ENCODE data around the gene MAPK8.

The MAPK8 gene

DNA sequence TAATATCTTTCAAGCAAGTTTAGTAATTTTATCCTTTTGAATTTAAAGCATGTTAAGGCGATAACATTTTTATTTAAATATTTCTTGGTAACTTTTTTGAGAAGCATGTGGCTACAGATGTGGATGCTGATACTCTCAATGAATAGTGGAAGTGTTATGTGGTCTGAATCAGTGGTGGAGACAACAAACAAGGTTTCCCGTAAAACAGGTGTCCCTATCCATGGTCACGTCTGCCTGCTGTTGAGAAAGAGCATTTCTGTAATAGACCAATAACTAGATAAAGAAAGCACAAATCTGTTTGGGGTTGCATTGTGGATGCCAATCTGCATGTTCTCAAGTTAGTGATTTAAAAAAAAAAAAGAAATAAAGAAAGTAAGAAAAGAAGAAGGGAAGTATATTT is 13.9 kb upstream of the MAPK8 start:
- no peak for FAIRE-seq

DNA sequence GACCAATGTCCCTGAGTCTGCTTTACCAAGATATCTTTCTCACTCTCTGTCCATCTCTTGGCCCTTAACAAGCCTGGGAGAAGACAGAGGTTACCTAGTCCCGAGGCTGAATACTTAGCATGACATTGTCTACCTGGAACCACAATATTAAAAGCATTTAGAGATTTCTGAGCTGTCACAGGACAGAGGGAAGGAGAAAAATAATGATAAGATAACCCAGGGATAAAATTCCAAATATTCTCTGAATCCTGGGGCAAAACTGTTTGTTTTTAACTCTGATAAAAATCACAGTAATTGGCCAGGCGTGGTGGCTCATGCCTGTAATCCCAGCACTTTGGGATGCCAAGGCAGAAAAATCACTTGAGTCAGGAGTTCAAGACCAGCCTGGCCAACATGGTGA is 12.0 kb upstream of the MAPK8 start:
- no peak for FAIRE-seq

DNA sequence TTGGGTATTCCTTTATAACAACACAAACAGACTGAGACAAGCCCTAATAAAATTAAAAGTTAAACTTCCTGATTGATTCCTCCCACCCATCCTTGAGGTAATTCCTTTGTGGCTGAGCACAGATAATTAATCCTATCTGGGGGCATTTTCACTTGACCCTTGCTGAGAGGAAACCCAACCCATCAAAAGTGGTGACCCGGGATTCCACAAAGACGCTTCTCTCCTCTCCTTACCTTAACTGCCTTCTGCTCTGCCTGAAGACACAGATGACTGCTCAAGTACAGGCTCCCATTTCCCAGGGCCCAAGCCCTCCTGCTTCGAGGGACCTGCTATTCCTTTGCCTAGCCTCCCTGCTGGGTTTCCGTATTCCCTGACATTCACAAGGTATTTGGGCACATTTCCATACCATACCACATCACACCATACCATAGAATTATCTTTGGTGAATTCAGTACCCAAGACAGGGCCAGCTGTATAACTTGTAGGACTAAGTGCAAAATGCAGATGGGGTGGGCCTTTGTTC is 9.8 kb upstream of the MAPK8 start:
- FAIRE-seq: no peak

DNA sequence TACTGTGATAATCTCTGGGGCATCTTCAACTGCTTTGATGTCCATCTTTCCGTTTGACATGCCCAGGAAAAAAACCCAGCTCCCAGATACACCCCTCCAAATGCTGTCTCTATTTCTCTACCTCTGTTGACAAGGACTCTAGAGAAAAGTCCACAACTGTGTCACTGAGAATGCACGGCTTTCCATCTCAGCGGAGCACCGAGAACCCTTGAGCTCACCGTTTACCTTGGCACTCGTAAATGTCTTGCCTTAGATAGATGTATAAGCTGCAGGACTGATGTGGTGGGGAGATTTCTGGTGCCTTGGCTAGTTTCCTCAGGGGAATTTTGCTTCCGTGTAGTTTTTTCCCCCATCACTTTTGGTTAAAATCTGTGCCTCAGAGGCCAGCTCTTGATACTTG is 7.4 kb upstream of the MAPK8 start:
- FAIRE-seq: no peak

DNA sequence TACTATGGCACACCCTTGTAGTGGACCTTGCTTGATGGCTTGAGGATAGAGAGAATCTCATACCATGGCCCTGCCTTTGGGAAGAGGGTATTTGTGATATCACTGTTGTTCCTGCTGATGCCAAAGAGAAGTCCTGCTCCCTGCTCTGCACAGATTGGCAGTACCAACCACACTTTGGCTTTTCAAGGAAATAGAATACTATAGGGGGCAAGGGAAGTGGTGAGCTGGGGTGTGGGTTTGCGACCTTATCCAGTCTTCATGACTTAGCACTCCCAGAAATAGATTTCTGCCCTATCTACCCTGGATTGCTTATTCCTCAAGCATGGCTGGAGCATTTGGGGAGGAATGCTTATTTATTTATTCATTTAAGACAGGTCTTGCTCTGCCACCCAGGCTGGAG is 6.8 kb upstream of the MAPK8 start:
- FAIRE-seq: no peak

DNA sequence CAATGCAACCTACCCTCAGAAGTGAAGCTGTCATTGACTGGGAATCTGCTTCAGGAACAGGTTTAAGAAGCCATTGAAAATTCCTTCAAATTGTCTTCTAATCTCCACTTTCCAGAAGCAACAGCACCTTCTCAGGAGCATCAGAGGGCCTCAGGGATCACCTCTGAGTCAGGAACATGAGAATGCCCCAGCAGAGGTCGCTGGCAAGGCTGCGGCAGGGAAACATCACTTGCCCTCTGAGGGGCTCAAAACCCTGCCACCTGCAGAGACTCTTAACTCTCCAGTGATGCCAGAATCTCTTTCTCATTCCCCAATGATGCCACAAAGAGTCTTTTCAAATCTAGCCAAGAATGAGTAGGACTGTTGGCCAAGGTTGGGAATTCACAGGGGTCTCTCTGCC is 5.9 kb upstream of the MAPK8 start:
- FAIRE-seq: no peak

DNA sequence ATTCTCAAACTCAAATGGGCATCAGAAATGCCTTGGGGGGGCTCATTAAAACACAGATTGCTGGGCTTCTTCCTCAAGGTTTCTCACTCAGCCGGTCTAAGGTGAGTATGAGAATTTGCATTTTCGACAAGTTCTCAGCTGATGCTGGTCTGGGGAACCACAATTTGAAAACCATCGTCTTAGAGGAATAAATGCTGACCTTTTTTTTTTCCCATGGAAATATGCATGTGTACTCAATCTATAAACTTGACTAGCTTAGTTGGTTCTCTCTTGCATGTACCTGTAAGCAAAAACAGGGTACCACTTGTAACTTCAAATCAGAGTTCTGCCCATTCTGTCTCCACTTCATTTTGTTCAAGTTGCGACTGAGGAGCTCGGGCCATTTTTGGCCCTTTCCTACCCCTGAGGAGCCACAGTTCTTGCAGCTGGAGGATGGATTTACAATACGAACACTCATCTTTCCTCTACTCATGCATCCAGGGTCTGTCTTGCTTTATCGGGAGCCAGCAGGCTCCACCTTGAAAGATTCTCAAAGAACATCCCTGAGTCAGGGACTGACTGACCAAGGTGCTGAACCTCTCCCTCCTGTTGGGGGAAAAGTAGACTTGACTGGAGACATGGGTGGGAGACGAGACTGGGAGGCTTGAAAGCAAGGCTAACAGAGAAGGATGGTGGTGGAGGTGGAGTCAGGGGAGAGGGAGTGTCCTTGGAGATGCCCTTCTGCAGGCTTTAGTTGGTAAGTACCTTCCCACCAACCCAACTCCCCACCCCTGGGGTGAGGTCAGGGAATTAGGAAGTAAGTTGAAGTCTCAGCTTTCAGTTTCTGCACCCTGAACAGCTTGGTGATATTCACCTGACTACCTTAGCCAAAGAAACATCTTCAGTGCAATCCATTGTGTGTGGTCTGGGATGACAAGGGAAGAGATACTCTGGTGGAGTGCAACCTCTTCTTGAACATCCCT is 3.7 kb upstream of the MAPK8 start:
- FAIRE-seq: no peak

DNA sequence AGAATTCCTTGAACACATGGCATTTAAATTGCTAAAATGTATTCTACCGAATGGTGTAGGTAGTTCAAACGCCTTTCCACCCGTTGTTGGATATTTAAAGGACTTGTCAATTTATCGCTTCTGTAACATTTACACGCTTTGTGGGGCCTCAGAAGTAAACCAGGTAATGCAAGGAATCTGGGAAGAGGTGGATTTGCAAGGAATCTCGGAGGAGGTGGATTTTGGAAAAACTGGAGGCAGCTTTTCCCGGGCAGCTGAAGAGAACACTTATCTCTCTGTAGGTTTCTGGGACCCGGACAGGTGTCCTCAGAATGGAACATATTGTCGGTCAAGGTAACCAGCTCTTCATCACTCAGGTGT is 592 bp upstream of the MAPK8 start:
- FAIRE-seq: no peak

DNA sequence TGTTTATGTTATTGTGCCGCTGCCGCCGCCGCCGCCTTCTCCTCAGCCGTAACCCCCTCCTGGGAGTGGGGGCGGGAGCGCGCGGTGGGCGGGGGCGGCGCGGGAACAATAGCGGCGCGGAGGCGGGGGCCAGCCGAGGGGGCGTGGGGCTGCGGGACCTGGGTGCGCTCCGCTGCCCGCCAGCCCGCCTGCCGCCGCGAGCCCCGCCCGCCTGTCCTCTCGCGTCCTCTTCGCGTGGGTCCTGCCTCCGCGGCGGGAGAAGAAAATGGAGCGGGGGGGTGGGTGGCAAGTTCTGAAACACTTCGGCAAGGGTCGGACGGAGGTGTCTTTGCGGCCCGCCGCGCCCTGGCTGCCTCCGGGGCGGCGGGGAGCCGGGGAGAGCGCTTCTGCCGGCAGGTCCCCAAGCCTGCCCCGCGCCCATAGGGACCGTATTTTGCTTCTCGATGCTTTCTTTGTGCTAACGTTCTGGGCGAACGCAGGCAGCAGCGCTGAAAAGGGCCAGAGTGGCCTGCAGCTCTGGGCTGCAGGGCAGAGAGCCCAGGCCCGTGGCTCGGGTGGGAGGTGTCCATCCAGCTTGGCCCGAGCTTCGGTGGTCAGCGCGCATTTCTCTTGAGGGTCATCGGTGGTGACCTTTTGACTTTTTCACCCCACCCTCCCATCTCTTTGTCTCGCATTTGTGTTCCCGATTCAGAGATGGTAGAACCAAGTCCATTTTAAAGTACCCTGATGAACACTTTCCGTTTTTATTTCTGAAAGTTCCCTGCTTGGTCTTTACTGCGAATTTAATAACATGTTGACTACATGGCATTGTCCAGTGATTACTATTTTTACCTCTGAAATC is 613 bp downstream of the MAPK8 start:
- FAIRE-seq: no peak

DNA sequence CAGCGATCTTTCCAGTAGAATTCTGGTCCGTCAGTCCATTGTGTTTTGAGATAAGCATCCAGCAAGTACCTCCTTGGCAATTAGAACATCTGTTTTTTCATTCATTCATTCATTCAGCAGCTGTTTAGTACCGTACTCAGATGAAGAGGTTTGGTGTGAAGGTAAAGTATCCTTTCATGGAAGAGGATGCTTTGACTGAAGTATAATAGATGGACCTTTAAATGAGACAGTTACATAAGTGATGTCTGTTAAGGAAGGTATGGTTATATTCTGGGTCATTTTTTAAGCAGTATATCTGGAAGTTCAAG is 1.2 kb downstream of the MAPK8 start:
- no peak for FAIRE-seq

DNA sequence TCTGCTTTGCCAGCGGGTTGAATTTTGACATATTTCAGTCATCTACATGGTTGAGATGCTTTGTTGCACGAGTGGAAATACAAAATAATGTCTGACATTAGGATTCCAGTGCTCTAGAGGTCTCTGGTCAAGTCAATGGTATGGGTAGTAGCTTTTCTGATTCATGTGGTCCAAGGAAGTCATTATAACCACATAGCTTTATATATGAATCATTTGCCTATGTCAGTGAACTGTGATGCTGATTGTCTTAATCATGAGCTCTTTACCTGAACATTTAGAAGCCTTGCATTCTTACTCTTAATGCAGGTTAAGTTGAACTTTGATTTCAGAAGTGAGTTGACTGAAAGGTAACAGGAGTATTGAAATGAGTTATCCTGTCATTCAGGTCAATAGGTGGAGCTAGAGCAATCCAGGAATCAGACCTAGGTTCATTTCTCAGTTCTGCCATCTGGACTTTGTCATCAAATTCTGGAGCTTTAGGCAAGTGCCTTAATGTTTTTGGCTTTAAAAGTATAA is 3.3 kb downstream of the MAPK8 start:
- no peak for FAIRE-seq

DNA sequence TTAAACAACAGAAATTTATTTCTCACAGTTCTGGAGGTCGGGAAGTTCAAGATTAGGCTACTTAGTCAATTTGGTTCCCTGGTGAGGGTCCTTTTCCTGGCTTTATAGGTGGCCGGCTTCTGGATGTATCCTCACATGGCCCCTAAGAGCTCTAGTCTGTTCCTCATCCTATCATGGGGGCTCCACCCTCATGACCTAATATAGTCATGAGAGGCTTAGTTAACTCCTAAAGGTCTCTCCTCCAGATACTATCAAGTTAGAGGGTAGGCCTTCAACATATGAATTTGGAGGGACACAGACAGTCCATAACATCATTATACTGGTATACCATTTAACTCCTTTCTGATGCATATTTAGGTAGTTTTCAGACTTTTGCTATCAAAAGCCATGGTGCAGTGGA is 7.6 kb downstream of the MAPK8 start:
- no peak for FAIRE-seq

DNA sequence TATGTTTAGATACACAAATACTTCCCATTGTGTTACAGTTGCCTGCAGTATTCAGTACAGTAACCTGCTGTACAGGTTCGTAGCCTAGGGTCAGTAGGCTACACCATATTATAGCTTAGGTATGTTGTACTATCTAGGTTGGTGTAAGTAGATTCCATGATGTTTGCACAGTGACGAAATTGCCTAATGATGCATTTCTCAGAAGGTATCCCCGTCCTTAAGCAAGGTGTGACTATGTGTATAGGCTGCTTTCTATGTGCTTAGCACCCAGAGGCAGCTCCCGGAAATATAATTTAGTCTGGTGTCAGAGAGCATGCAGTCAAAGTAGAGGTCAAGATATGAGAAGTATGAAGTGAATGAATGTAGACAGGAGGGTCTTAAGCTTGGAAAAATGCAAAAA is 9.8 kb downstream of the MAPK8 start:
- no peak for FAIRE-seq

DNA sequence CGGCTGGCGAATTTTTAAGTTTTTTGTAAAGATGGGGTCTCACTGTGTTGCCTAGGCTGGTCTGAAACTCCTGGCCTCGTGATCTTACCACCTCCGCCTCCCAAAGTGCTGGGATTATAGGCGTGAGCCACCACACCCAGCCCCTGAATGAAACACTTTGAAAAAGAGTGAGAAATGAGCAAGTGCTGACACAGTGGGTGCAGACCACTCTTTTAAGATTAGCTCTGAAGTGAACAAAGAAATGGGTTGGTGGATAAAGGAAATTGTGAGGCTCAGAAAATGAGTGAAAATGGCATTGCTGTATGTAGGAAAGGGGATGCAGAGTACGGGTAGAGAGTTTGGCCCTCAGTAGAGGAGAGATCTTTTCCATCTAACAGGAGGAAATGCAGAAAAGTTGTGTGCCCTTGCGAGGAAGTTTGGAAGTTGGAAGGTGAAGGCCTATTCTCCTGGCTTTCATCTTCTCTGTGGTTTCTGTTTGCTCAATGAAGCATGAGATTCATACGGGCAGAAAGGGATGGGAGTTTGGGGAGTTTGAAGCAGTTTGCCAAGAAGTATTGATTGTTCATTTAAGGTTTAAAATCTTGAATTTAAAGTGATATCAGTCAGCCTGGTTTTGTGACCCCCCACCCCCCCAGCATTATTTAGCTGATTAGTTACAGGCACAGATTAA is 11.0 kb downstream of the MAPK8 start:
- FAIRE-seq: no peak

DNA sequence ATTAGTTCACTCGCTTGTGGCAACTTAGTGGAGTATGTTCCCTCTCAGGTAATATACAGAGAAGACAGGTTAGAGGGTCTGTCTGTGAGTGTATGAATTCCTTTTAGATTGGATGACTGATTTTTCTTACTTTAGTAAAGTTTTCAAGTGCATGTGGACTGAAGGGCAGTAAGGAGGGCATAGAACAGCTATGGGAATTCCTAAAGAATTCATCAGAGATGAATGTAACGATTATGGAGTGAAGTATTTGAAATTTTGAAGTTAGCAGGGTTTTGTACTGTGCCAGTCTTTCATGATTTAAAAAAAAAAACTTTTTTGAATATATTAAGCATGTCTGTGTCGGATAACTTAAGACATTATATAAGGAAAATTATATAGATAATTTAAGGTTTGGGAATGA is 15.5 kb downstream of the MAPK8 start:
- FAIRE-seq: no peak

DNA sequence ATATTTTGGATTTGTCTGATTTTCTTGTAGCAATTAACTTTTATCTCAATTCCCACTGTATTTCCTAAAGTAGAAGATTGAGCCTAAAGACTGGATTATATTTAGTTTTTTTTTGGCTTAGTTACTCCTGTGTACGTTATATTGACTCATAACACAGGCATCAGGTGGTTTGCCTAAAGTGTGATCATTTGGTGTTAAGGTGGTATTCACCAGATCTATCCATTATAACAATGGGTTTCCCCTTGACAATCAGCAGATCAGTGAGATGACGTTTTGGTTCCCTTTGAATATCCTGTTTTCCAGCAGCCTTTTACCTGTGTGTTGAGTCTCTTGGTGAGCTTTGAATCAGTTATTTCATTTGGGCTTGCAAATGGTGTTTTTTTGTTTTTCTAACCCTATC is 18.1 kb downstream of the MAPK8 start:
- no peak for FAIRE-seq

DNA sequence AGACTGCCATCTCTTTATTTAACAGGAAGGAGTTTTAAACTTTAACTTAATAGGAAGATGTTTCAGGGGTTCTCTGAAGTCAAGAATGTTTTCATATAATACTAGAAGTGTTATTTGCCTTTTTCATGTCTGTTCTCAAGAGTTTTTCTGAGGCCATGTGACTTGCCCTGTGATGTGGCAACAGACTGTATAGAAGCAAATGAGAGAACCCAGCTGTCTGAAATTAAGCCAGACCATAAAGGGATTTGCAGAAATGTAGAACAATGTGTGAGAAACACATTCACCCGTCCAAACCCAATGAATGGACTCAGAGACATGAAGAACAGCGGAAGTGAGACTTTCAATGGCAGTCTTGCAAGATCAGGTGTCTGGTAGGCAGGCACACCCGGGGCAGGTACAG is 23.8 kb downstream of the MAPK8 start:
- FAIRE-seq: no peak

DNA sequence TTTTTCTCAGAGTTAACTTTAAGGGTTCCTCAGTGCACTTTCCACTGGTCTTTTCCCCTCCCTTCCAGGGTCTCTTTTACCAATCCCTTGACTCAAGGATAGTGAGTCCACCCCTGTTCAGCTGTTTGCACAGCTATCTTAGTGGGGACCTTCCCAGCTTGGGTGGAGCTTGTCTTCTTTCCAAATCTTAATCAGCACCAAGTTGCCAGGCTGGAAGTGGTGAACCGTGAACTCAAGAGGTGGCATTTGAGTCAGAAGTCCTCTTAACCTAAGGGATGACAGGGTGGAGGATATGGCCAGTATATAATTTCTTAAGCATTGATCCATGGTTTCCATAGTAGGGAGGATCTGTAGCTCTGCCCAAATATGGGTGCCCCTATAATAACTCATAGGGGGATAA is 25.0 kb downstream of the MAPK8 start:
- no peak for FAIRE-seq

DNA sequence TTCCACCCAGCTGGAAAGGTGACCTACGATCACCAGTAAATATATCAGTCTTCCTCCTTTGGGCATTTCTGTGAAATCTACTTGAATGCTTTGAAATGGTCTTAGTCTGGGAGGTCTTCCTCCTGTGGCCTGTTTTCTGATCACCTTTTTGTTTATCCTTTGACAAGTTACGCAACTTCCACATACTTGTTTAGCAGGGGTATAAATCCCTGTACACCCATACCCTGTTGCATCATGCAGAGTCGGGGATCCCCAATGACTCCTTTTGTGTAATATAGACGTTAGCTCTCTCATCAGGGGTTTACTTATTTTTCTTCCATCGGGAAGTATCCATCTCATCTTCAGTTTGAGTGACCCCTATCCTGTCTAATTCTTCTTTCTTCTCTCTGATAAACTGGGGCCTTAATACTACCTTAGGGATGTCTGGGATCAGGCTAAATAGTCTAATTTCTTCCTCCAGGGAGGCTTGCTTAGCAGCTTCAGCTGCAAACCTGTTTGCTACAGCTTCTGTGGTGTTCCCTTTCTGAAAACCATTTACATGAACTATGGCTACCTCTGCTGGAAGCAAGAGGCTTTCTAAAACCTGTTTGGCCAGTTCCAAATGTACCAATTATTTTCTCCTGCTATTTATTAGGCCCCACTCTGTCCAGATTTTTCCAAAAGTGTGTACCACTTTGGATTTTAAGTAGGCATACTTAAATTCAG is 25.8 kb downstream of the MAPK8 start:
- FAIRE-seq: no peak

DNA sequence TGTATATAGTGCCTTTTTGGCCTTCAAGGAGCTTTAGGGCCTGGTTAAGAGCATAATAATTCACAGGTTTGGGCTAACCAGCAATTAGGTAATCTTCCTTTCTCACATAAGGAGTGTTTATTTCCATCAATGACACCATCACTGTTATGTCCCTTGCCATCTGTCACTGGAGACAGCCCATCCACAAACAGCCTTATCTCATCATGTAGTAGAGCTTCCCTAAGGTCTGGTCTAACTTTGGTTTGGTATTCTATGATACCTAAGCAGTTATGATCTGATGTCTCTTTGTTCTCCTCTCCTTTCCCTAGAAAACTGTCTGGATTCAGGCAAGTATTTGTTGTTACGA is 26.4 kb downstream of the MAPK8 start:
- no peak for FAIRE-seq

DNA sequence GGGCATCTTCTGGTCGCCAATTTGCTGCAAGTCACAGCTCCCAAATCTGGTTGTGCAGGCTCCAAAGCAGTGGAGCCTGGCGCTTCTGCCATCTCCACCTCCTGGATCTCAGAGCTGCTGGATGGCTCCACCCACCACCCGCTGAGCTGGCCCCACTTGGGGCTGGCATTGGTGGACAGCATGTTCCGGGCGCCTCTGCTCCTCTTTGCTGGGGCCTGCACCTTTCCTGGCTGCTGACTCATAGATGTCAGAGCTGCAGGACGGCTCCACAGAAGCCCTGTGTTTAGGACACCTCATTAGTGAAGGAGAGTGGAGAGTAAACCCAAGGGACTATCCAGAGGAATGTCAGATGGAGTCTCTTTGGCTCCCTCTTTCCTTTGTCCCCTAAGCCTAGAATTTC is 27.4 kb downstream of the MAPK8 start:
- FAIRE-seq: no peak

DNA sequence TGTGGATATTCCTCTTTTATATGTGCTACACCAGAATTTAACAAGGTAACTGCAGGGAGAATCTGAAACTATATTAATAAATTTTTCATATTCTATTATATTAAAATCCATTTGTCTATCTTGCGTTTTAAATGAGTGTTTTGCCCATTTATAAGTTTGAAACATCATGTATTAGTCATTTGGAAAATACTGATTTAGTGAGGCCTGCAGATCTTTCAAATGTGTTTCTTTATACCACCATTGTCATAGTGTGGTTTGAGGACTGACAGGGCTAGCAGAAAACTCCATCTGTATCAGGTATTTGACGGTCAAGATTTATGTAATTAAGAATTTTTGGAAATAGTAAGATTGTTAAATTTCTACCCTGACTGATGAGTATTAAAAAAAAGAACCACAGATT is 29.3 kb downstream of the MAPK8 start:
- FAIRE-seq: no peak
